NCI-H1417 (cell line): ENCODE data around the gene WDPCP.
A peak's percentile ranks its signal among the peaks of the same experiment; 100 is the strongest.
"Not testable (repeated sequence)": the region's sequence is repeated elsewhere in the genome, so short reads cannot be mapped to it uniquely, and the experiment has no call there.

ENCODE experiments used
- DNase-seq, 3 experiments: peaks; one replicate each; lab custom pipeline; 2025; lab: John Stamatoyannopoulos, UW

Gene WDPCP

DNA sequence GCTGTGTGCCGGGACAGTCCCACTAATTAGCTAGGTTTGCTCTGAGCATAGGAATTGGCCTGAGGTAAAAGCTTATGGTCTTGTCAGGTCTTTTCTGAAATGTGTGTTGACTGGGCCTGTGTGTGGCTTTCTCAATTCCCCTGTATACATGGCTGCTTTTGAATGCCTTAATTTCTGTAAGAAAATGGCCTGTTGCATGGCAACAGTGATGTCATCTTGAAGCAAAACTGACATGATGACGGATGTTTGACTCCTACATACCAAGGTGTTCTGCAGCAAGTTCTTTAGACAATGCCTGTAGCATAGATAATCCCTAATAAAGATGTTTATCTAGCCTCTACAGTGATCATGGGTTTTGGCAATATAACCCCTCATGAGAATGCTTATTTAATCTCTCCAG lies 339.1 kb downstream of the WDPCP start:
- no peak for DNase-seq

DNA sequence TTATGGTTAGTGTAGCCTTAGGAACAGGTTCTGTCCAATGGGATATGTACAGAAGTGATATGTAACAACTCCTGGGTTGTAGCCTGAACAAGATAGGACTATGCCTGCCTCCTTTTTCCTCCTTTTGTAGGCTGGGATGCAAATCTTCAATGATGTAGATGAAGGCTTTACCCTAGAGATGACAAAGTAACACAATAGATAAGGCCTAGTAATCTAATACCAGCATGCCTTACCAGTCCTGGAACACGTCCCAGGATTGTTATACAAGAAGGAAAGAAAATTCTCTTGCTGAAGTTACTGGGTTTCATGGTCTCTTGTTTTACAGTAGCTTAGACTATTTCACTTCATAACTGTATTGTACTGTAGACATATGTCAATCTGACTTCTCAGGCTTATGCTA lies 345.5 kb downstream of the WDPCP start:
- DNase-seq: no peak

DNA sequence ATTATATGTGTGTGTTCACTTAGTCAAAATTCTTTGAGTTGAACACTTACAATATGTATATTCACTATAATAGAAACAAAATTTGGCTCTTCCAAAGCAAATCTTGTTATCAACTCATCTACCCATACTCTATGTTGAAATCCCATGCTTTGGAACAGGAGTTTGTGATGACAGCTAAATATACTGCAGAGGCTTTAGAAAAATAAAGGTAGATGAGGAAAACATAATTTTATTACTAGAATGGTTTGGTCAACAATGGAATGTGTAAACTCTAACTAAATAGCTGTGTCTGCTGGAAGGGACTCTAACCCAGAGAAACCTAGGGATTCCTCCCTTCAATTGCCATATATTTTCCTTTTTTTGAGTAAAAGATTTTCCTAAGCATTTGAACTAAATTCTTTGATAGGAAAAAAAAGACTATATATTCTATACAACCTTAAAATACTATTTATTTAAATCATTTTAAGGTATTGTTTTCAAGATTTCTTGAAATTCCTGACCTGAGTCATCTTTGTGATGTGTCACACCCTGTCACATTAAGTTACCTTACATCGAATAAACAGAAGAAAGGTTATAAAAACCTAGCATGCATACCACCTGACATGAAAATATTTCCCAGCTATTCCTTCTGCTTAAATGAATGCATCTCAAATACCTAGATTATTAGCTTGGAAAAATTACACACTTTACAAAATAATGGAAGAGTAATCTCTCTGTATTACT lies 362.2 kb downstream of the WDPCP start:
- DNase-seq: no peak

DNA sequence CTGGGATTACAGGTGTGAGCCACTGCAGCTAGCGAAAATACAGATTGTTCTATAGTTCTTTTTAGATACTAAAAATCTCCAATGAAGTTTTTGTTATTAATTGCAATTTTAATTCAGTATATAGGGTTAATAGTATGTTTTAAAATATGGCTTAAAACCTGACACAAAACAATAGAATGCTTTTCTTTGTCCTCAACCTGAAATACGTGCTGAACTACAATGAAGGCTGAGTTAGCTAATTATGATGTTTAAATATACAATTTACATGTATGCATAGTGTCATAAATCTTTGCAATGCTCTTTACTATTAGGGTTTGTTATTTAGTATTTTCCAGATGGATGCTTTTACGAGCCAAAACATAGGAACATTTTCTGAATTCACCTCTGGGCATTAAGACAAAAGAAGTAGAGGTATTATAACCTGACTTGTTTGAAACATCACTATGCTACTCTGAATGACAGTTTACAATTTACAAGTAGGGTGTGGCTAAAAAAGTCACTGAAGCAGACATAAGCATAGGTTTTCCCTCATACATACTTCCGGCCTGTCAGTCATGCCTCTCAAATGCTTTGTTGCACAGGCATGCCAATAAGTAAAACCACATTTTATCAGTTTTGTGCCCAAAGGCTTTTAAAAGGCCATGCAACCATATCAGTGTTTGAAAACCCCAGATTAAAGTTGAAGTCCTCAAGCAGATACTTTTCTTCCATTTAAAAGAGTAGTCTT lies 369.3 kb downstream of the WDPCP start:
- DNase-seq: peak in 1 of 3 experiments; percentile 61

DNA sequence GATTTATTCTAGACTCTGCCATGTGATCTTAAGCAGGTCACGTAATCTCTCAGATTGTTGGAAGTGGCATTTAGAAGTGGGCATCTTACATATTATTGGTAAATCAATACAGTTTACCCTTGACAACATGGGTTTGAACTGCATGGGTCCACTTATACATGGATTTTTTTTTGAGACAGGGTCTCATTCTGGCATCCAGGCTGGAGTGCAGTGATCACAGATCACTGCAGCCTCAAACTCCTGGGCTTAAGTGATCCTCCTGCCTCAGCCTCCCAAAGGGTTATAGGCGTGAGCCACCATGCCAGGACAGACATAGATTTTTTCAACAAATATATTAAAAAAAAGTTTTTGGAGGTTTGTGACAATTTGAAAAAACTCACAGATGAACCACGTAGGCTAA lies 393.0 kb downstream of the WDPCP start:
- peak in 1 of 3 experiments; percentile 41 for DNase-seq

DNA sequence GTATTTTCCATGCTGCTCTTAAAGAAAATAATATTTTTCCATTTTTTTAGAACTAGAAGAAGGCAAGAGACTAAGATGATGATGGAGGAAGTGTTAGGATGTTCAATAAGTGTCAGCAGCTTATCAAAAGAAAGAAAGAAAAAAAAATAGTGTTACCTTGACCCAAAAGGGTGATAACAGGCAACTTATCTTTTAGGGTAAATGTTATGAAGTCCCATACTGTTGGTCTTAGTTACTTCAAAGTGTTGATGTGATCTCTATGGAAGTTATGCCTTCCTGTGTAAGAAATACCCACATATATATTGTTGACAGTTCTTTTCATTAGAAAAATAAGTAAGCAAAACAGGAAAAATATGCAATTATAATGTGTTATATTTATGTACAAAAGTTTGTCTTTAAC lies 394.1 kb downstream of the WDPCP start:
- DNase-seq: no peak

DNA sequence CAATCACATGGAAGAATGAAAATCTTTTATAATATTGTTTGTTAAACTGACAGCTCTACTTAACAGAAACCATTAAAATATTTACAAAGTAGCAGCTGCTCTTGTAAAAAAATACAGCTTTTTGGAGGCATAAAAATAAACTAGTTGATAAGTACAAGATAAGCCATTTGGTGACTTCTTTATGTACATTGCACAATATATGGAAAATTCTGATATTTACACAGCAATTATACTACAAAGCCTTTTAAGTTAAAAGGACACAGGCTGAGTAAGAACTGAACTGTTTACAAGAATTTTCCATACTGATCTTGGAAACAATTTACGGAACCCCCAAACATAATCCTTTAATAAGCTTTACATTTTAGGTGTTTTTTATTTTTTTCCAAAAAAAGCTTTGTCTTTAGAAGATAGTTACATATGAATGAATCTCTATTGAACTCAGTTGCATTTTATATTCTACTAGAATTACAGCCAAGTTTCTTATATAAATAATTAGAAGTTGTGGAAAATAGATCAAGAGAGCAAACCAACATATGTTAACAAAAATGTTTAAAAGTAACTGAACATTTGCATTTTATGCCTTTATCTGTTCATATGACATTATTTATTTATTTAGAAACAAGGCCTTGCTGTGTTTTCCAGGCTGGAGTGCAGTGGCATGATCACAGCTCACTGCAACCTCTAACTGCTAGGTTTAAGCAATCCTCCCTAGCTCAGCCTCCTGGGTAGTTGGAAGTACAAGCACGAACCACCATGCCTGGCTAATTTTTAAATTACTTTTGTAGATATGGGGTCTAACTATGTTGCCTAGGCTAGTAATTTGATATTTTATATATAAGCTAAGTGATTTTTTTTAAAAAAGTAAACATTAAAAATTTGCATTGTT lies 395.1 kb downstream of the WDPCP start:
- peak; percentile 18 to 79 (median 27) for DNase-seq

DNA sequence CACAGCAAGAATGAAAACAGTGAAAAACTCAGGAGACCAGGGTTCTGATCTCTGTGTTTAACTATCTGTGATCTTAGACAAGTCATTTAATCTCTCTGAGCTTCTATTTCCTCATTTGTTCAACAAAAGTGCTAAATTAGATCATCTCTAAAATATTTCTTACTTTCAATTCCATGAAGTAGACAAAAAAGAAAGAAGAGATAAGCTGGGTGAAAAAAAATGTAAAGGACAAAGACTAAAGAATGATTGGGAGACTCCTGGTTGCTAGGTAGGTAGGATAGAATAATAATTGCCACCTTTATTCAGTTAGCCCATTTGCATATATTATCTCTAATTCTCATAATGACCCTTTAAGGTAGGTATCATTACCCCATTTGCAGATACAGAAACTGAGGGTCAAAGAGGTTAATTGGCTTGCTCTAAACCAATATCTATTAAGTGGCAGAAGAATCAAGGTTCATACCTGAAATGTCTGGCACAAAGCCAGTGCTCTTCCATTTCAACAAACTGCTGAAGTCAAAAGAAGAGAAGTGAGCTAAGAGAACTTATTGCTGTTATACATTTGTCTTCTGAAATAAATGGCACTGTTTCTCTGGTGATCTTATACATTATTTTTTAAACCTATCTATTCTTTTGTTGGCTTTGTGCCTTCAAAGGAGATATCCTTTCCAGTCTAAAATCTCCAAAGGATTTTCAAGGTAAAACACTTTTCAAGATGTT lies 395.9 kb downstream of the WDPCP start:
- peak; percentile 29 to 82 (median 31) for DNase-seq

DNA sequence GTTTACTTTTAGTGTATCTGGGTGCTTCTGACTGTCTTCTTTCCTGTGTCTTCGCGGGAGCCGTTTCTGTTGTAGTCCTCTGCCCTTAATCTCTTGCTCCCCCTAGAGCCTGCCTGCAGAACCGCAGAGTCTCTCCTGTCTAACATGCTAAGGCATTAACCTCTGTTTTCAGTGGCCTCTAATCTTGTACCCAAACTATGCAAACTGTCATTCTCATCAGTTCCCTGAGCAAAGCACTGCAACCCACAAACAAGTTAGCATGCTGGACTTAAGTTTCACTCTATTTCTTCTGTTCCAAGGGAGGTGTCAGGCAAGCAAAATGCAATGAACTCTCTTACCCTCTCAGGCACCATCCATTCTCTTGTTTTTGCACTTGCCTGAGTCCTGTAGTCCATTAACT lies 399.3 kb downstream of the WDPCP start:
- no peak for DNase-seq

DNA sequence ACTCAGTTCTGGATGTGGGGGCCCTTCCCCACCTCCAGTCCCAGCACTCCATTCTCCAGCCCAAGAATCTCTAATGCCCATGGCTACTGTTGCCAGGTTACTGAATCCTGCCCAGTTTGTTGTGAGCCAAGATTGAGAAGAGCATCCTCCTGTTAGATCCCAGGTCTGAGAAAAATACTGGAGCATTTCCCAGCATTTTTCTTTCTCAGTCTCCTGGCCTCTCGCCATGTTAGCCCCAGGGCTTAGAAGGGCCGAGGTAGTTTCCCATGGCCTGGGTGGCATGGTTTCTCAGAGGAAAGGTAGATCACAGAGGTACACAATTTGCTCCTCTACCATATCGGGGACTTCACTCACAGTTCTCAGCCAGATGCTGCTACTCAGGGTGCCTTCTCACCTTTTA lies 401.9 kb downstream of the WDPCP start:
- DNase-seq: no peak

DNA sequence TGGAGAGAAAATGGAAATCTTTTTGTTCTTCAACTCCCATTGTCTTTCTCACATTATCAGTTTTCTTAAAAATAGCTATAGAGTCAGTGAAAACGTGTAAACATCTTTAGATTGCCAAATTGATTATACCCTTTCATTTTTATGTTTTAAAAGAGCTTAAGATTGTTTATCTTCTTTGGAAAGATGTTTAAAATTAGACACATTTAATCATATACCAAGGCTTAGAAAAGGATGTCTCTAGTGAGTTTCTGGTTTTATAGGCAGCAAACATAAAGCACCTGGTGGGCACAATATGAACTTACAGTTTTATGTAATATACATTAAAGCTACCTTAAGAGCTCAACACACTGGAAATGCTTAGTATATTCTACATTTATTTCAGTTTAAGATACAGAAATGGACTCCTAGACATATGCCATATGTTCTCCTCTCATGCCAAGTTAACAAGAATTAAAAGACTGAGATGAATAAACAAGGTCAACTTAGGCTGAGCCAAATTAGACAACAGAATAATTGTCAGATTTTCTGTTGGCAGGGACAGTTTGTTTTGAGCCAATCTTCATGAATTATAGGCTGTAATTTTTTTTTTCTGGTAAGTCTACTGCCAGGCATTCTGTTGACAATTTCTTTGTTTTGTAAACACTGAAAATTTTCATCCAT lies 425.0 kb downstream of the WDPCP start:
- DNase-seq: peak in 1 of 3 experiments; percentile 15

DNA sequence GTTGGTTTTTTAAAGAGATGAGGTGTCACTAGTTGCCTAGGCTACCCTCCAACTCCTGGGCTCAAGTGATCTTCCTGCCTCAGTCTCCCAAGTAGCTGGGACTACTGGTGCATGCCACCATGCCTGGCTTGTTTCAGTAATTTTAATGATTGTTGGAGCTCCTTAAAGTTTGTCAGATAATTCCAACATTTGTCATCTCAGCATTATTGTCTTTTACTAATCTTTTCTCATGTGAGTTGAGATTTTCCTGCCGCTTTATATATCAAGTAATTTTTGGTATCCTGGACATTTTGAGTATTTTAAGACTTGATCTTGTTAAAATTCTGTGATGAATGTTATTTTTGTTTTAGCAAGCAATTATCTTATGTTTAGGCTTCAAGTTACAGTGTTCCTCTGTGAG lies 429.0 kb downstream of the WDPCP start:
- DNase-seq: no peak

DNA sequence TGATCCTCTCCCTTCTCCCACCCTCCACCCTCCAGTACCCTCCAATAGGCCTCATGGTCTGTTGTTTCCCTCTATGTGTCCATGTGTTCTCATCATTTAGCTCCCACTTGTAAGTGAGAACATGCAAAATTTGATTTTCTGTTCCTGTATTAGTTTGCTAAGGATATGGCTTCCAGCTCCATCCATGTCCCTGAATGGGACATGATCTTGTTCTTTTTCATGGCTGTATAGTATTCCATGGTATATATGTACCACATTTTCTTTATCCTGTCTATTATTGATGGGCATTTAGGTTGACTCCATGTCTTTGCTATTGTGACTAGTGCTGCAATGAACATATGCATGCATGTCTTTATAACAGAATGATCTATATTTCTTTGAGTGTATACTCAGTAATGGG lies 451.6 kb downstream of the WDPCP start:
- DNase-seq: not testable (repeated sequence)

DNA sequence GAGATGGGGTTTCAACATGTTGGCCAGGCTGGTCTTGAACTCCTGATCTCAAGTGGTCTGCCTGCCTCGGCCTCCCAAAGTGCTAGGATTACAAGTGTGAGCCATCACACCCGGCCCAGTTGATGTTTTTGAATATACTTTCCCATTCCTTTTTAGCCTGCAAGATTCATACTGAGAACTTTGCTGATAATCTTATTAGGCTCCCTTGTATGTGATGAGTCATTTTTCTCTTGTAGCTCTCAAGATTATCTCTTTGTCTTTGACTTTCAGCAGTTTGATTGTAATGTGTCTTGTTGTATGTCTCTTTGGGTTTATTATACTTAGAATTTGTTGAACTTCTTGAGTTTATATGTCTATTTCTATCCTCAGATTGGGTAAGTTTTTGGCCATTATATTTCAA lies 456.3 kb downstream of the WDPCP start:
- DNase-seq: no peak

DNA sequence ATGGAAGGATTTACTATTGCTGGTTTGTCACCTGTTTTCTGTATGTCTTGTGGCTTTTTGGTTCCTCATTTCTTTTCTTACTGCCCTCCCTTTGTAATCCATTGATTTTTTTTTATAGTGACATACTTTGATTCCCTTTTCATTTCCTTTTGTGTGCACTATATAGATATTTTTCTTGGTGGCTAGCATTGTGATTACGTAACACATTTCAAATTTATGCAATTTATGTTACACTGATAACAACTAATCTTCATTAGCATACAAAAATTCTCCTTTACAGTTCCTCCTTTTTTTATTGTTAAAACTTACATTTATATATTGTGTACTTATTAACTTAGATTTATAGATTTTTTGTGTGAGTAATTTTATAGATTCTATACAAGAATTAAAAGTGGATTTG lies 457.1 kb downstream of the WDPCP start:
- DNase-seq: no peak

DNA sequence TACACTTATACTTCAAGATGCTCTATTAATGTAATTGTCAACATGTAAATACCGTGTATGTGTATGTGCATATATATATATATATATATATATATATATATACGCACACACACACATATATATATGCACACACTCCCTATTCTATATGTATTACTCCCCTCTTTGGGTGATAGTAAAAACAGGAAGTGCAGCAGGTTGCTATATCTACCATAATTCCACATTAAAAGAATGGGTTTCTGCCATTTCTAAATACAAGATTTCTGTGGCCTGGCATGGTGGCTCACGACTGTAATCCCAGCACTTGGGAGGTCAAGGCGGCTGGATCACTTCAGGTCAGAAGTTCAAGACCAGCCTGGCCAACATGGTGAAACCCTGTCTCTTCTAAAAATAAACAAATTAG lies 460.7 kb downstream of the WDPCP start:
- no peak for DNase-seq

DNA sequence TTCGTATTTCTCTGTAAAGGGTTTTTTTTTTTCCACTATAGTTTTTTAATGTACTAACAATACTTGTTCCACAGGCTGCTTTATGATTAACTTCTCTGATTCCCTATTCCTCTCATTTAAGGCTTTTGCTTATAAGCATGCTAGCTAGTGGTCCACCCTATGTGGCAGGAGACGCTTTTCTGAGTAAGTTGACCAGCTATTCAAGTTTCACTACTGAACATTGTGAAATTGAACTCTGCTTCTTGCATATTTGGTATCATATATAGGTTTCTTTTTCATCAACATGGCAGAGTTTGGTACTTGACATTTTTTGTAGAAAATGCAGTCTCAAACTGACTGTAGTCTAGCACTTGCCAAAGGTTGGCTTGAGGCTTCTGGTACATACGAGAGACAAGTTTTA lies 463.4 kb downstream of the WDPCP start:
- no peak for DNase-seq

DNA sequence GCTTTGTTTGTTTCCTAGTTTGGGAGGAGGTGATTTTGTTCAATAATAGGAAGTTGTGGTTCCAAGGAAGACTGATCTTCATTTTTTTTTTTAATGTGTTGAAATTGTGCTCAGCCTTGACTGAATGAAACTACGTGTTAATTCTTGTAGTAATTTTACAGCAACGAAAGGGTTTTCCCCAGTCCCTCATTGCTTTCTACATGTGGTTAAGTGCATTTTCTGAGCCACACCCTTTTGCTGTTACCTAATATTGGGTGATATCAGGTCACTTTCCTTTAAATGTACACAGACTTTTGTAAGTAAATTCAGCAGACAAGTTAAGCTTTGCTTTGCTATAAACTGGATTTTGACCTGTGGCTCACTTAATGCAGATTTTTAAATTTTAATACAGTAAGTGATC lies 464.1 kb downstream of the WDPCP start:
- DNase-seq: no peak

DNA sequence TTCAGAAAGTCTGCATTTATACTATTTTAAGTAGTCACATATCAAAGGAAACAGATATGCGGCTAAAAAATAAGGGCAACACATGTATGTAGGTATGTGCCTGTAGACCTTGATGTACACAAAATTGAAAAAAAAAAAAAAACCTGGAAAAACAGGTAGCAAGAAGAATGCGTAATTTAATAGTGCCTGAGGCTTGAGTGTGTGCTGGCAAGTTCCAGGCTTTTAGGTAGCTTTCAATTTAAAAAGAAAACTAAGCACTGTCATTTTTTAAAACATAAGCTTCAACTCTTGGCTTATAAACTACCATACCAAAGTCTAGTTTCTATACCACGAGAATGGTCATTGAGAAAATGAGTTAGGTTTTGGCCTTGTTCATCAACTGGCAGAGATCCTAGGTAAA lies 465.4 kb downstream of the WDPCP start:
- DNase-seq: no peak

DNA sequence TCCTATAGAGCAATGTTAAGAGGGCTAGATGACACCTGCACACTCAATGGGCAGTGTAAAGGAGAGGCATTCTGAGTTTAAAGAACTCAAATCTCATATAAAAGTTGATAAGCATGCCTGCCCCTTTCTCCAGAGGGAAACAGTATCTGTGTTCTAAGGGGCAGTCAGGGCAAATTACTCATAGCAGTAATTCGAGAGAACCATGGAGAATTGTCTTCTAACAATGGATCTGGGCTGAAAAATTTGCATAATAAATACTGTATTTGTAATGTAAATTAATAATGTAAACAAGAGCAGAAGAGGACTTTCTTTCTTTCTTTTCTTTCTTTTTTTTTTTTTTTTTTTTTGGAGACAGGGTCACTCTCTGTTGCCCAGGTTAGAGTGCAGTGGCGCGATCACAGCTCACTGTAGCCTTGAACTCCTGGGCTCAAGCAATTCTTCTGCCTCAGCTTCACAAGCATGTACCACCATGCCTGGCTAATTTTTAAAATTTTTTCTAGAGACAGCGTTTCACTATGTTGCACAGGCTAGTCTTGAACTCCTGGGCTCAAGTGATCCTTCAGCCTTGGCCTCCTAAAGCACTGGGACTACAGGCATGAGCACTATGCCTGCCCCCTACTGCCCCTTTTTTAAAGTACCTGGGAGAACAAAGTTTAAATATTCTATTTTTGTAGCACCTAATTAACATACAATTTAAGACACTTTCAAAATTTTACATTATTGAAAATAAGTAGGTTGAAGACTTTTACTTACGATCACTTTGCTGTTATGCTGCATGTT lies 467.0 kb downstream of the WDPCP start:
- no peak for DNase-seq

DNA sequence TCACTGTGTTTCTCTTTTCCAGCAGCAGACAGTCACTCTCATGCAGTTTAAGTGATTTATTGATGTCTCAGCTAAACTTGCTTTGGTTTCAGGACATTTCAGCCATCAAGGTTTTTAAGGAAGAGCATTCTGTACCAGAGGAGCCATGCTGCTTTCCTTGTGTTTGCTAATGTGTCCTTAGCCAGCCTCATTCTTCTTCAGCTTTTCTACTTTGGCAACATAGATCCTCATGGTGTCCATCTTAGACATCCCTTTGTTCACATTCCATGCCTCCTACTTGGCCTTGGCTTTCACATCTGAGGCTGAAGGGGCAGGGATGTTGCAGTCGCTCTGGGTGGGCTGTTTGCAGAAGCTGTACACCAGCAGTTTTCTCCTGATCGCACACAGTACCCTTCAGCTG lies 469.5 kb downstream of the WDPCP start:
- no peak for DNase-seq
